ENCODE data around the gene TRIM41.
"Not testable (repeated sequence)": the region's sequence is repeated elsewhere in the genome, so short reads cannot be mapped to it uniquely, and the experiment has no call there.

The TRIM41 gene

GRCh38 chr5:181282874-181283273, 59.8 kb downstream of the TRIM41 start:
- in situ Hi-C loops (cut with MboI; ENCODE audit: low sequenced_read_pairs), result no loop called here

GRCh38 chr5:181283347-181283746, 60.3 kb downstream of the TRIM41 start:
- in situ Hi-C loops (cut with MboI; ENCODE audit: low sequenced_read_pairs), result no loop called here

GRCh38 chr5:181283841-181284755, 61.0 kb downstream of the TRIM41 start:
- in situ Hi-C loops (cut with MboI; ENCODE audit: low sequenced_read_pairs), result not testable (repeated sequence)
